HG03097 (cell line): ENCODE data around the gene CDYL.
A peak's percentile ranks its signal among the peaks of the same experiment; 100 is the strongest.

Source experiments
- ATAC-seq: cut with Tn5 transposase; IDR thresholded peaks from one replicate; pipeline ENCODE4 v1.9.1; 2021; ENCODE audit not compliant: unreplicated experiment, low FRiP score

CDYL gene

DNA sequence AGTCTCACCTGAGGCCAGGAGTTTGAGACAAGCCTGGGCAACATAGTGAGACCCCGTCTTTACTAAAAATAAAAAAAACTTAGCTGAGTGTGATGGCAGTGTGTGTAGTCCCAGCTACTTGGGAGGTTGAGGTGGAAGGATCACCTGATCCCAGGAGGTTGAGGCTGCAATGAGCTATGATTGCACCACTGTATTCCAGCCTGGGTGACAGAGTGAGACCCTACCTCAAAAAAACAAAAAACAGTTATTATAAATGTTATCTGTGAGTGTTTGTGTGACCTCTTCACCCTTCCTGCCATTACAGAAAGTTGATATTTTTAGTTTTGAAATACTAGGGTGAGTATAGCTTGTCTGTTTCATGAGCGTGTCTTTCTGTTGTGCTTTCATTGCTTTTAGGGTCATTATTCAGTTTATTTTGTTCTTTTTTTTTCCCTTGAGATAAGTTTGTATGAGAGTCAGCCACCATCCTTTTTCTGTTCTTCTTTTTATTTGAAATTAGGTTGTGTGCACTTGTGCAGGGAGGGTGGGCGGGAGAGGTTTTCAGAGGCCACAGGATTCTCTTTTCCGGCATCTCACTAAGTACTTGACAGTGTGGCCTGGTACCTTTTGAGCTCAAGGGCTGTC, 26.2 kb downstream of the CDYL start:
- peak; percentile 40 for ATAC-seq

DNA sequence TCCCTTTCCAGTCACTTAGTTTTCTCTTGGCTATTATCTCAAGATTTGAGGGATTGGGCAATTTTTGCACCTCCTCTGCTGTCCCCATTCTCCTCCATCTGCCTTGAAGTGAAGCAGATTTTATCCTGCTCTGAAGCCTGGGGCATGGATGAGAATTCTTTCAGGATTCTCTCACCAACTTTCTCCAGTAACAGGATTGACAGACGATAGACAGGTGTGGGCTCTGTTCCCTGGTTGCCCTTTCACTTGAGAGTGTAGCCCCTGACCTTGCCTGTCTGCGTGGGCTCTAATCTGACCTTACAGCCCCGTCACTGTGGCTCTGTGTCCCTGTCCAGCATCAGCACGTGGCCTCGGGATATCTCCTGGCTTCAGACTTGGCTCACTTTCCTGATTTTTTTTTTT, 27.1 kb downstream of the CDYL start:
- ATAC-seq = no peak

DNA sequence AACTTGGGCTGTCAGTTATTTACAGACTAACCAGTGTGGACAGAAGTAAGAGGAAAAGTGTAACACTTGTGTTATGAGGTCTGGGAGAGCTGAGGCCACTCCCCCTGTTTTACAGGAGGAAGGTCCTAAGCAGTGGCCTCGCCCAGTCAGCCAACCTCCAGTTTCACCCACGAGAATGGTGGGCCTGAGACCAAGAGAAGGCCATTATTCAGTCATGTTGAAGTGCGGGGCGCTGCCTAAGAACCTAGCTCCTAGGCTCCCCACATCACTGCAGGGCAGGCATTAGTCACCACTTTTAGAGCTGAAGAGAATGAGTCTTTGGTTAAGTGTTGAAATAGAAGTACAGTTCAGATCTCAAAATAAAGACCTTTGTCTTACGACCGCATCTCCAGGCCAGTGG, 27.9 kb downstream of the CDYL start:
- no peak for ATAC-seq

- ATAC-seq = no peak
These were observed 29.5 kb downstream of the CDYL start for GRCh38 chr6:4805553-4806336.

DNA sequence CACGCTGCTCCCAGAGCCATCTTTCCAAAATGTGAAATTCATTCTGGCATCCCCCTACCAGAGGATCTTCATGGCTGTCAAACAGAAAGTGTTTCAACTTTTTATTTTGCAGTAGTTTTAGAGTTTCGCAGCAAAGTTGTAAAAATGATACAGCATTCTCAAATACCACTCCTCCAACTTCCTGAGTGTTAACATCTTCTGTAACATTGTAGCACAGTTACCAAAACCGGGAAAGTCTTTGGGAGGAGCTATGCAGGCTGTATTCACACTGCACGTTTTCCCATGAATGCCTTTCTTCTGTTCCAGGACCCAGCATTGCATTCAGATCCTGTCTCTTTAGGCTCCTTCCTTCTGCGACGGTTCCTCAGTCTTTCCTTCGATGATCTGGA, 30.1 kb downstream of the CDYL start:
- no peak for ATAC-seq

DNA sequence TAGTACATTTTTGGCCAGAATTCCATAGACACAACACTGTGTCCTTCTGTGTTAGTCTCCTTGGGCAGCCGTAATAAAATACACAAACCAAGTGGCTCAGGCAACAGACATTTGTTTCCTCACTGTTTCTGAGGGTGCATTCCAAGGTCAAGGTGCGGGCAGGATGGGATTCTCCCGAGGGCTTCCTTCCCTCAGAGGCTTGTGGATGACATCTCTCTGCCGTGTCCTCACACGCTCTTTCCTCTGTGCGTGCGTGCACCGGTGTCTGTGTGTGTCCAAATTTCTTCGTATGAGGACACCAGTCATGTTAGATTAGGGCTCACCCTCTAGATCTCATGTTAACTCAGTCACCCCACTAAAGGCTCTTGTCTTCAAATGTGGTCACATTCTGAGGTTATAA, 30.6 kb downstream of the CDYL start:
- ATAC-seq = no peak

- ATAC-seq = no peak
These were observed 32.2 kb downstream of the CDYL start for GRCh38 chr6:4808396-4808795.

DNA sequence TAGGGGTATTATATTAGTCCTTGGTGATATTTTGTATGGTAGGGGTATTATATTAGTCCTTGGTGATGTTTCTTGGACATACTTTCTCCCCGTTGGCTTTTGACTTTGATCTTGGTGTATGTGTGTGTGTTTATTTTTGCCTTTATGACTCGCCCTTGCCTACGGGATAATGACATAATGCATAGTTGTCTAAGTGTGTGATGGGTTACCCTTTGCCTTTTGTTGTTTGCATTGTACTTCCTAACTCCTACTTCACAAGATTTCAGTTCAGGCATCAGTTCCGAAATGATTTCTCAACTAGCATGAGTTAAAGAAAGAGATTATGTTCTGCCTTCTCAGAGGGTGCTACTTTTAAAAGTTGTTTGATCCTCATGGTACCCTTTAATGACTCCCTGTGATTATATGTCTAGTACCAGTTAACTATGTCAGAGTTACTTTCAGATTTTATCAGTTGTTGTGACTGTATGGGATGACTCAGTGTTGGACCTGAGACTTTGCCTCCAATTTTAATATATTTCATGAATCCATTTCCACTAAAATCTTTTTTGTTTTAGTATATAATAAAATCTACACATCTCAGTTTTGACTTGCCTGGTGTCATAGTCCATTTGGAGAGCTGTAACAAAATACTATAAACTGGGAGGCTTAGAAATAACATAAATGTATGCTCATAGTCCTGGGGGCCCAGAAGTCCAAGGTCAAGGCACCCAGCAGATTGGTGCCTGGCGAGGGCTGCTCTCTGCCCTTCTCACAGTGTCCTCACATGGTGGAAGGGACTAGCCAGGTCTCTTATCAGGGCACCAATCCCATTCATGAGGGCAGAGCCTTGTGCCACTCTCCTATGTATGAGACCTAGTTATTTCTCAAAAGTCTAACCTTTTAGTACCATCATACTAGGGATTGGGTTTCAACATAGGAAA, 34.1 kb downstream of the CDYL start:
- no peak for ATAC-seq

DNA sequence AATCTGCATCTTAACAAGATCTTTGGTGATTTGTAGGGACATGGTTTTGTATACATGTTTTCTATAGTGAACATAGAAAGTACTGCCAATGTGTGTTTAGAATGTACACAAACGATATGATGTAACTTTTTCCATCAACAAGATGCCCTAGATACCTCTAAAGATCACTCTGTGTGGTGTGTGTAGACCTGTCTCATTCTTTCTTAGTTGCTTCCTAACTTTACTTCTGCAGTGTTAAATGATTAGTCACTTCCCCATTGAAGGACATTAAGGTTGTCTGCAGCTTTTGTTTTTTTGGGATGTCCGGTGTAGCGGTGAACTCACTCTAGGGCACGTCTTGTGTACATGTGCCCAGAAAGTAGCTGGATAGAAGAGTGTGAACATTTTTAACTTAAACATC, 35.9 kb downstream of the CDYL start:
- ATAC-seq = no peak

DNA sequence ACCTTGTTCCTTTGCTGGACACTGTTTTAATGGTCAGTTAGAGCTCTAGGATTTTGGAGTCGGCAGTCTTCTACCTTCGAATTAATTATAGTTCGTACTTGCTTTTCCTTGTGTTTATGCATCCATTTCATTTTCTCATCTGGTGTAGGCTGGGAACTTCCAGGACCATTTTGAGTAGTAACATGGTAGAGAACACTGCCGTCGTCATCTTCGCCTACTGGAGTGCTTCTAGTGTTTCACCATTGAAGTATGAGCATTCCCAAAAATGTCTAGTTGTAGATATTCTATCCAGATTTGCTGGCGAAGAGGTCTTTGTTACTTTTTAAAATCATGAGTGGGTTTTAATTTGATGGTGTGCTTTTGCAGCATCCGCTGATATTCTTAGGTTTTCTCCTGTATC, 36.9 kb downstream of the CDYL start:
- ATAC-seq = no peak

DNA sequence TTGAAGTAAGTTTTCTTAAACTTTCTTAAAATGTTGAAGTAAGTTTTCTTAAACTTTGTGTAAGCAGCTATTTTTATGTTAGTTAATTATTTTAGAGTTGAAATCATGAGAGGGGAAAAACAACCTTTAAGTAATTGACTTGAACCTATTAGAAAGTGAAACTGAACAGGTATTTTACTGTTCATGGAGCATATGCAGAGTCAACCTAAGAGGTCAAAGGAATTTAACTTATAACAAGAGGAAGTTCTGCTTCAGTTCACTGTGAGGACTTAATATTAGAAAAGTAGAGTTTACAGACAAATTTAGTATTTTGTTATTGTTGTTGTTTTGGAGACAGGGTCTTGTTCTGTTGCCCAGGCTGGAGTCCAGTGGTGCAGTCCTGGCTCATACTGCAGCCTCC, 38.0 kb downstream of the CDYL start:
- no peak for ATAC-seq

DNA sequence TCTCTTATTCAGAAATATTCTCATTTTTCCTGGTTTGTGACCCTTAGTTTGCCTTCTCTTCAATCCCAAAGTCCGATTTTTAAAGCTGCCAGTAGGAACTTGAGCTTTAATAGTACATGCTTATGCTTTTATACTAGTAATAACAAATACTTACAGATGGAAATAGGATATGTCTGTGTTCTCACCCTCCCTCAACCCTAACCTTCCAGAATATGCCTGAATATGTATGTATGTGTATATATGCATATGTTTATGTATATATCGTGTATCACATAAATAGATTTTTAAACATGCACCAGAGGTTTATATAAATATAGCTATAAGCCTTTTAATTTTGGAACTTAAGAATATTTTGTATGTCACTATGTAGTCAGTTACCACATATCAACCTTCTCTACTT, 38.8 kb downstream of the CDYL start:
- ATAC-seq = no peak

GRCh38 chr6:4815584-4815983, 39.4 kb downstream of the CDYL start:
- no peak for ATAC-seq

GRCh38 chr6:4816904-4817303, 40.7 kb downstream of the CDYL start:
- ATAC-seq = no peak

GRCh38 chr6:4817551-4817950, 41.3 kb downstream of the CDYL start:
- ATAC-seq = no peak

DNA sequence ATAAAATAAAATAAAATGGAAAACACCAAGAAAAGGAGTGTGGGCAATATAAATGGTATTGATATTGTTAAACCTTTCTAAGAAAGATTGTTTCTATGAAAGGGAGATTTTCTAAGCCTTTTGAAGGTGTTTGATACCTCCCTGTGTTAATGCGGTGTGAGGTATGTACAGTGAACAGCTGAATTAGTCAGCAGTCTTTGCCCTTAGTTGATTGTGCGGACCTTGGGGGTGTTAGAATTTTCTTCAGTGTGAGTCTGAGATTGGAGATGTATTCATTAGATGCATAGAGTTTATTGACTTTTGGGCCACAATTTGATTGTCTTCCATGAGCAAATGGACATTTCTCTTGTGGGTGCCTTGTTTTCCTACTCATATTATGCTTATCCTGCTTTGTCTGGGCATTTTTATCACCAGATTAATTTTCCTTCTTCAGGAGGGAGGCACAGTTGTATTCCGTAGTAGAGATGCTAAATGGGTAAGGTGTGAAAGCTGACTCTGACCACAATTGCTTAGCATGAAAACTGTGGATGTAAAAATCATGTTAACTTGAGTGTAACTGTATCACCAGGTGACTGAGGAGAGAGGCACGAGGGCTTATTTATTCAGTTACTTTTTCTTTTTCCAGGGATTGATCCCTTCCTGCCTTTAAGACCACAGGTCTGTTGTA, 42.2 kb downstream of the CDYL start:
- ATAC-seq = no peak

DNA sequence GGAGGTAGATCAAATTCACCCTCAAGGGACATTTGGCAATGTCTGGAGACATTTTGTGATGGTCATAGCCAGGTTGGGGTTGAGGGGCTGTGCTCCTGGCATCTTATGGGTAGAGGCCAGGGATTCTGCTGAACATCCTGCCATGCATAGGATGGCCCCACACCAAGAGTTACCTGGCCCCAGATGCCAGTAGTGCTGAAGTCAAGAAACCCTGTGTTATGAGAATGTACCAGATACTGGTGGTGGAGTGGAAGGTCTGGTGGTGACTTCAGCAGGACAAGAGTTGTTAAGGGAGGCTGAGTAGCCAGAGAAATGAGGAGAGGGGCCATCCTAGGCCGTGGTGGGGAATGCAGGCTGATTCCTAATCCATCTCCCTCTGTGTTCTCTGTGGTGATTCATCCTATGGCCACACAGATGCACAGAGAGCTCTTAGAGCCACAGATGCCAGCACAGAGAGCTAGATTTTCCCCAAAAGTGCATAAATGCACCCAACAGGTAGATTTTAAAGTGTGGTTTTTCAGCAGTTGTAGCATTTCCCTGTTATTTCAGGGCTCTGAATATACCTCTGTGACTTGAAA, 43.6 kb downstream of the CDYL start:
- ATAC-seq = no peak

- no peak for ATAC-seq
These were observed 44.6 kb downstream of the CDYL start for GRCh38 chr6:4820704-4821276.

DNA sequence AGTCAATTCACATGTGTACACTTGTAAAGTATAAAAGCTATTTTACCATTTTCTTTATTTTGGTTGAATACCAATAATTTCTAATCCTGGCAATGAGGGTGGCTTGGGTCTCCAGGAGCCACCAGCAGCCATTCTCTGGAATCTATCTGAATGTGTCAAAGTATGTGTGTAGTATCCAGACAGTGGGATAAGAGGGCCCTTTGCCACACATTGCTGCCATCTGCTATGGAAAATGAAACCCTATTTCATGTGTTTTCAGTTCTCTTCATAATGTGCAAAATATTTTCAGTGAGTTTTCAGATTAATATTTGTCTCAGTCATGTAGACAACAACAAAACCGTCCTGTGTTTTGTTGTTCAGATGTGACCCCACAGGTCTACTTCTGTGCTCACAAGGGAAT, 46.3 kb downstream of the CDYL start:
- no peak for ATAC-seq

- ATAC-seq = no peak
These were observed 52.0 kb downstream of the CDYL start for GRCh38 chr6:4828187-4828698.
